Astrocyte (in vitro differentiated cells and primary cell): ENCODE data around the gene KDM4B.

Experiments used
- EZH2 ChIP-seq: IDR thresholded peaks from 2 replicates; pipeline ENCODE4 v1.6.1; 2012; ENCODE audit warnings: mild to moderate bottlenecking, low read length, inconsistent platforms; ENCODE audit not compliant: insufficient read depth
- TF ChIP-seq, protein P1 (sequence below): IDR thresholded peaks from 2 replicates; pipeline ENCODE4 v1.5.1; 2011; ENCODE audit warnings: low read depth, mild to moderate bottlenecking, inconsistent platforms, low read length, moderate library complexity; ENCODE audit not compliant: insufficient read depth

GRCh38 chr19:5085566-5085965, 116.7 kb downstream of the KDM4B start:
- TF ChIP-seq, protein P1, sequence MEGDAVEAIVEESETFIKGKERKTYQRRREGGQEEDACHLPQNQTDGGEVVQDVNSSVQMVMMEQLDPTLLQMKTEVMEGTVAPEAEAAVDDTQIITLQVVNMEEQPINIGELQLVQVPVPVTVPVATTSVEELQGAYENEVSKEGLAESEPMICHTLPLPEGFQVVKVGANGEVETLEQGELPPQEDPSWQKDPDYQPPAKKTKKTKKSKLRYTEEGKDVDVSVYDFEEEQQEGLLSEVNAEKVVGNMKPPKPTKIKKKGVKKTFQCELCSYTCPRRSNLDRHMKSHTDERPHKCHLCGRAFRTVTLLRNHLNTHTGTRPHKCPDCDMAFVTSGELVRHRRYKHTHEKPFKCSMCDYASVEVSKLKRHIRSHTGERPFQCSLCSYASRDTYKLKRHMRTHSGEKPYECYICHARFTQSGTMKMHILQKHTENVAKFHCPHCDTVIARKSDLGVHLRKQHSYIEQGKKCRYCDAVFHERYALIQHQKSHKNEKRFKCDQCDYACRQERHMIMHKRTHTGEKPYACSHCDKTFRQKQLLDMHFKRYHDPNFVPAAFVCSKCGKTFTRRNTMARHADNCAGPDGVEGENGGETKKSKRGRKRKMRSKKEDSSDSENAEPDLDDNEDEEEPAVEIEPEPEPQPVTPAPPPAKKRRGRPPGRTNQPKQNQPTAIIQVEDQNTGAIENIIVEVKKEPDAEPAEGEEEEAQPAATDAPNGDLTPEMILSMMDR = no peak
- TF ChIP-seq EZH2 = no peak
